AG04450 (cell line): ENCODE measurements around the gene JMJD8. TPM values are rescaled to one million over a fixed set of nuclear protein-coding genes. Genes with fewer than 3 reads are reported as not detected.

ENCODE experiments used
- CTCF ChIA-PET: fragments of 300-600, 350-600 bp; formaldehyde crosslinking; extraction: SDS; loops from one replicate; lab custom pipeline; 2022; ENCODE audit warnings: antibody characterized with exemption, inconsistent platforms; lab: Charles Lee
- POLR2A ChIA-PET: fragments of 350-600 bp; formaldehyde crosslinking; extraction: SDS; loops from one replicate; lab custom pipeline; 2021; ENCODE audit warnings: antibody characterized with exemption, inconsistent platforms; lab: Yijun Ruan, JAX
- DNase-seq: peaks from one replicate; pipeline ENCODE4 v3.0.0-alpha.2; 2011; ENCODE audit warnings: low read depth, low spot score
- H3K27ac ChIP-seq: one replicate; pipeline ENCODE4 v1.5.1; 2012; ENCODE audit warnings: low read depth, low read length, control low read depth
- H3K27me3 ChIP-seq: one replicate; pipeline ENCODE4 v1.6.0; 2012; ENCODE audit warnings: low read length; ENCODE audit not compliant: control insufficient read depth, insufficient read depth
- H3K4me3 ChIP-seq: 2 replicates; pipeline ENCODE4 v1.5.1; 2011; ENCODE audit warnings: mild to moderate bottlenecking, low read depth, low read length, control low read depth
- H3K9me3 ChIP-seq: 2 replicates; pipeline ENCODE4 v1.5.1; 2012; ENCODE audit warnings: low read length; ENCODE audit not compliant: control insufficient read depth, insufficient read depth
- polyA plus RNA-seq: library from polyadenylated mRNA; depleted of rRNA; stranded (reverse); fragments of >200 nt; gene quantifications from 2 replicates; pipeline ENCODE4 v1.2.3, GENCODE V29; 2011
- TF ChIP-seq, protein P1 (sequence below): IDR thresholded peaks from 2 replicates; pipeline ENCODE4 v1.5.1; 2011; ENCODE audit warnings: low read depth, low read length, control low read depth, inconsistent platforms

Gene JMJD8
- polyA plus RNA-seq, 1 experiment: 33.1 TPM

DNA sequence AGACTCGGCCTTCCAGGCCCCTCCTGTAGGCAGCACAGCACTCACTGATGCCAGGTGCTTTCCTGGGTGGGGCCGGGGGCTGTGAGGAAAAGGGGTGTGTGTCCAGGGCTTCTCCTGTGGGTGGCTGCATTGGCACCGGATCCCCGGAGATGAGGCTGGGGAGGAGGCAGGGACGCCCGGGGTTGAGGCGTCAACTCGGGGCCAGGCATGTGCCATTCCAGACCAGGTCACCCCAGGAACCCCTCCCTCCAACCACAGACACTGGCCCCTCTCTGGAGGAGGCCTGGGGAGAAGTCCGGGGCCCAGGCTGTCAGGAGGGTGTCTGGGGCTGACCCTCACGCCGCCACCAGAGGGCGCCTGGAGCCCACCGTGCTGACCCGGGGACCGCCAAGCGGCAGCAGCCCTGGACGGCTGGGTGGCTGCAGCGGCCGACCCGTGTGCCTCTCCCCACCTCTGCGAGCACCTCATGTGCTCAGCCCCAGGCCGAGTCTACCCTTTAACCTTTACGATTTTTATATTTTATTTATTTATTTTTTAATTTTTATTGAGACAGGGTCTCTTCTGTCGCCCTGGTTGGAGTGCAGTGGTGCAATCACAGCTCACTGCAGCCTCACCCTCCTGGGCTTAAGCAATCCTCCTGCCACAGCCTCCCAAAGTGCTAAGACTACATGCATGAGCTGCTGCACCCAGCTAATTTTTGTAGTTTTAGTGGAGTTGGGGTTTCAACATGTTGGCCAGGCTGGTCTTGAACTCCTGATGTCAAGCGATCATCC, 27.6 kb upstream of the JMJD8 start:
- POLR2A ChIA-PET: interaction anchor here (1.2 to 1.6 kb wide), 2 partner anchors 10 to 14 kb away, joined by 6 to 7 read pairs; partner anchors contain the start of genes ANTKMT and CCDC78
- no peak overlapping the region for H3K4me3 ChIP-seq
- DNase-seq: no peak
- H3K27ac ChIP-seq: no peak overlapping the region
- H3K9me3 ChIP-seq: no peaks in the 10 kb centered on the region; the same call in 1 of the 2 replicates
- TF ChIP-seq, protein P1, sequence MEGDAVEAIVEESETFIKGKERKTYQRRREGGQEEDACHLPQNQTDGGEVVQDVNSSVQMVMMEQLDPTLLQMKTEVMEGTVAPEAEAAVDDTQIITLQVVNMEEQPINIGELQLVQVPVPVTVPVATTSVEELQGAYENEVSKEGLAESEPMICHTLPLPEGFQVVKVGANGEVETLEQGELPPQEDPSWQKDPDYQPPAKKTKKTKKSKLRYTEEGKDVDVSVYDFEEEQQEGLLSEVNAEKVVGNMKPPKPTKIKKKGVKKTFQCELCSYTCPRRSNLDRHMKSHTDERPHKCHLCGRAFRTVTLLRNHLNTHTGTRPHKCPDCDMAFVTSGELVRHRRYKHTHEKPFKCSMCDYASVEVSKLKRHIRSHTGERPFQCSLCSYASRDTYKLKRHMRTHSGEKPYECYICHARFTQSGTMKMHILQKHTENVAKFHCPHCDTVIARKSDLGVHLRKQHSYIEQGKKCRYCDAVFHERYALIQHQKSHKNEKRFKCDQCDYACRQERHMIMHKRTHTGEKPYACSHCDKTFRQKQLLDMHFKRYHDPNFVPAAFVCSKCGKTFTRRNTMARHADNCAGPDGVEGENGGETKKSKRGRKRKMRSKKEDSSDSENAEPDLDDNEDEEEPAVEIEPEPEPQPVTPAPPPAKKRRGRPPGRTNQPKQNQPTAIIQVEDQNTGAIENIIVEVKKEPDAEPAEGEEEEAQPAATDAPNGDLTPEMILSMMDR: peak; percentile 88
- H3K27me3 ChIP-seq: peaks cover 15% of the 10 kb centered on the region
- CTCF ChIA-PET: interaction anchor here (0.6 to 4.2 kb wide), 13 partner anchors 8 to 391 kb away, joined by 3 to 29 read pairs (median 4); partner anchors contain the start of gene CHTF18

DNA sequence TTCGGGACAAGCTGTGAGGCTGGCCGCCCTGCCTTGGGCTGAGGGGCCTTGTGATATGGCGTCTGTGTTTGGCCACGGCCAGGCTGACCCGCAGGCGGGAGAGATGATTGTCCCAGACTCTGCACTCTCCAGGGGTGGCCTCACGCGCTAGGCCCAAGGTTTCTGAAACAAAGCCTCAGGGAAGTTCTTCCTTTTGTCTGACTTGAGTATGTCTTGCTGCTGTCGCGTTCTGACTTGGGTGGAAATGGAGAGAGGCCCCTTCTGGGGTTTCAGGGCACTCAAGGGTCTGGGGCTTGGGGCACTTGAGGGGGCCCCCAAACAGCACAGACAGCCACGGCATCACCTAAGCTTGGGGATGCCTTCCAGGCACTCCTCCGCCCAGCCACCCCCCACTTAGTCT, 26.9 kb upstream of the JMJD8 start:
- peaks cover 22% of the 10 kb centered on the region for H3K27me3 ChIP-seq
- ChIA-PET CTCF (interaction anchor here (0.7 to 4.2 kb wide), 3 partner anchors 9 to 345 kb away, joined by 3 to 29 read pairs (median 20); no protein-coding TSS in a partner anchor), POLR2A (no interaction called here)
- TF ChIP-seq, protein P1: no peak
- no peak for DNase-seq
- H3K9me3 ChIP-seq: no peaks in the 10 kb centered on the region; the same call in 1 of the 2 replicates
- no peak overlapping the region for H3K4me3 ChIP-seq
- no peak overlapping the region for H3K27ac ChIP-seq

DNA sequence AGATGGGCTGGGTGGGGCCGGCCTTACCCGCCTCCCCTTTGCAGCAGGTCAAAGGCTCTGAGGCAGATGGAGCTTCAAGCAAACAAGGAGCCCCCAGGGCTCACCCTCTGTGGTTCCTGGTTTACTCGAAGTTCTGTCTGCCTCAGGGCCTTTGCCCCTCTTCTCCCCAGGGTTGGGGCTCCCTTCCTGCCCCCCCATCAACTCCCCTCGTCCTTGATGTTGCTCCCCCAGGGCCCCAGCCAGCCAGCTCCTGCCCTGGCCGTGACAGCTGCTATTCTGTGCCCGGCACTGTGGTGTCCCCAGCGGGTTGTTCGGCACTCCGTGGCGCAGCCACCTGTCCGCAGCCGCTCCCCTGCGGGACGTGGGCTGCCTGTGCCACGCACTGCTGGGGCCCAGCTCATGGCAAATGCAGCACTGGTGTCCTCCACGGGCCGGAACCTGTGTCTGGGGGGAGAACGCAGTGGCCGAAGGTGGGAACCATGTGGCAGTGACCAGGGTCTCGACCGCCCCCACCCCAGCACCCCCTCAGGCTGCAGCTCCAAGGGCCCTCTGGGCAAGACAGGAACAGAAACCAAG, 26.5 kb upstream of the JMJD8 start:
- Histone ChIP-seq H3K27me3 (peaks cover 22% of the 10 kb centered on the region), H3K4me3 (no peak overlapping the region), H3K9me3 (no peaks in the 10 kb centered on the region; the same call in 1 of the 2 replicates), H3K27ac (no peak overlapping the region)
- CTCF ChIA-PET: interaction anchor here (0.7 to 4.2 kb wide), 4 partner anchors 9 to 345 kb away, joined by 3 to 29 read pairs (median 12); no protein-coding TSS in a partner anchor
- no peak for DNase-seq
- TF ChIP-seq, protein P1: no peak
- POLR2A ChIA-PET: no interaction called here

DNA sequence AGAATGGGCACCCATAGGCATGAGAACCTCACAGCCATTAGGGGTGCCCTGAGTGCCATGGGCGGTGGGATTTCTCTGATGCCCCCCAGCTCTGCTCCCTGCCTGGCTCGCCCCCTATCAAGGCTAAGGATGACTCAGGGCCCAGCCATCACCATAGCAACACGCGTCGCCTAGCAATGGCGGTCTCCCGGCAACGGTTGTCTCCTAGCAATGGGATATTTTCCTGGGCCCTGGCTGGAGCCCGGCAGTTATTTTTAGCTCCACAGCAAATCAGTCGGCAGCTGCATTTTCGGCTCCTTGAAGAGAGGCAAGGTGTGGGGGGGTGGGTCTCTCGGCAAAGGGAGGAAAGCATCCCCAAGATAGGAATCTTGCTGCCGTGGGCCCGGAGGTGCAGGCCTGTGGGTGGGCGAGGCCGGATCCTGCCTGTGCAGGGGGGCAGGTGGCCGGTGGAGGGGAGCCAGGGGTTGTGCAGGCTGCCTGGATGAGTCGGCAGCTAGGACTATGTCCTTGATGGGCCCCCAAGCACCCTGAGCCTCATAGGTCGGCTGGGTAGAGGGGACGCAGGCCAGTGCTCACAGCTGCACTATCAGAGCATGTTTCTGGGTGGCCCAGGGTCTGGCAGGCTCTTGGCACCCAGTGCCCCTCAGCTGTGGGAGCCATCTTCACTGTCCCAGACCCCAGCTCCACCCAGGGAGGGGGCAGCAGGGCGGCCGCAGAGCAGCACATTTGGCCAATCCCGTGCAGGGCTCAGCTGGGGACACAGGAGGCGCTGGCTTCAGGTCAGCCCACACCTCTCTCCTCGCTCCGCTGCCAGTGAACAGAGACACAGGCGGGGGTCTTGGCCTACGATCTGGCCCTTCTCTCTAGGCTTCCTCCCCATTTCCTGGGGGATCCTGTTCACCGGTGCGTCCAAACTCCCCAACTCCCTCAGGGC, 25.7 kb upstream of the JMJD8 start:
- Histone ChIP-seq H3K27me3 (peaks cover 25% of the 10 kb centered on the region), H3K4me3 (peak overlapping the region; percentile 20; the same call in 1 of the 2 replicates), H3K9me3 (no peaks in the 10 kb centered on the region; the same call in 1 of the 2 replicates), H3K27ac (no peak overlapping the region)
- DNase-seq: peak; percentile 62
- CTCF ChIA-PET: interaction anchor here (0.6 to 4.2 kb wide), 6 partner anchors 8 to 397 kb away, joined by 3 to 29 read pairs (median 5); no protein-coding TSS in a partner anchor
- TF ChIP-seq, protein P1: no peak
- POLR2A ChIA-PET: interaction anchor here (0.6 to 1.0 kb wide), 6 partner anchors 20 to 327 kb away, joined by 3 to 4 read pairs (median 4); partner anchors contain the start of genes CHTF18, RPUSD1 and WDR24
